Epithelial cell of prostate (primary cell): ENCODE data around the gene ADIPOQ.
A peak's percentile ranks its signal among the peaks of the same experiment; 100 is the strongest.
"Not testable (repeated sequence)": the region's sequence is repeated elsewhere in the genome, so short reads cannot be mapped to it uniquely, and the experiment has no call there.

ENCODE experiments used
- DNase-seq: peaks from one replicate; pipeline ENCODE4 v3.0.0-alpha.2; 2011; ENCODE audit warnings: low read depth, low spot score
- H3K27ac ChIP-seq: fragments of 450-650 bp; 2 replicates; pipeline ENCODE4 v1.5.1; 2017; ENCODE audit warnings: mild to moderate bottlenecking

Gene ADIPOQ

GRCh38 chr3:186869253-186870100, 27.0 kb downstream of the ADIPOQ start:
- no peak for DNase-seq

GRCh38 chr3:186870421-186871201, 28.1 kb downstream of the ADIPOQ start:
- DNase-seq, result no peak
- no peak overlapping the region for H3K27ac ChIP-seq

More at GRCh38 chr3:186869253-186870100, 27.0 kb downstream of the ADIPOQ start:
- H3K27ac ChIP-seq, result peak overlapping the region; percentile 52

- no peak overlapping the region for H3K27ac ChIP-seq
- DNase-seq, result no peak
These were observed 29.0 kb downstream of the ADIPOQ start for GRCh38 chr3:186871403-186871924.

GRCh38 chr3:186873796-186874195, 31.3 kb downstream of the ADIPOQ start:
- not testable (repeated sequence) for H3K27ac ChIP-seq, DNase-seq

- not testable (repeated sequence) for DNase-seq, H3K27ac ChIP-seq
These were observed 31.7 kb downstream of the ADIPOQ start for GRCh38 chr3:186874216-186874615.

GRCh38 chr3:186874841-186875240, 32.3 kb downstream of the ADIPOQ start:
- not testable (repeated sequence) for H3K27ac ChIP-seq, DNase-seq

- no peak for DNase-seq
- no peak overlapping the region for H3K27ac ChIP-seq
These were observed 33.2 kb downstream of the ADIPOQ start for GRCh38 chr3:186875708-186876107.

- H3K27ac ChIP-seq, result no peak overlapping the region
- no peak for DNase-seq
These were observed 37.3 kb downstream of the ADIPOQ start for GRCh38 chr3:186879781-186880180.

GRCh38 chr3:186880406-186880805, 37.9 kb downstream of the ADIPOQ start:
- no peak overlapping the region for H3K27ac ChIP-seq
- no peak for DNase-seq

GRCh38 chr3:186882150-186882524, 39.6 kb downstream of the ADIPOQ start:
- peak overlapping the region; percentile 68 for H3K27ac ChIP-seq
- DNase-seq, result no peak

GRCh38 chr3:186882881-186883685, 40.6 kb downstream of the ADIPOQ start:
- peak; percentile 80 for DNase-seq
- peak overlapping the region; percentile 68 for H3K27ac ChIP-seq

- H3K27ac ChIP-seq, result peak overlapping the region; percentile 68
- no peak for DNase-seq
These were observed 41.2 kb downstream of the ADIPOQ start for GRCh38 chr3:186883686-186884058.

- not testable (repeated sequence) for DNase-seq
These were observed 42.4 kb downstream of the ADIPOQ start for GRCh38 chr3:186884868-186885267.

GRCh38 chr3:186886202-186886981, 43.9 kb downstream of the ADIPOQ start:
- no peak overlapping the region for H3K27ac ChIP-seq
- no peak for DNase-seq

More at GRCh38 chr3:186884868-186885267, 42.4 kb downstream of the ADIPOQ start:
- H3K27ac ChIP-seq, result not testable (repeated sequence)

- DNase-seq, result not testable (repeated sequence)
These were observed 45.0 kb downstream of the ADIPOQ start for GRCh38 chr3:186887507-186887938.

GRCh38 chr3:186888569-186888968, 46.1 kb downstream of the ADIPOQ start:
- H3K27ac ChIP-seq, result no peak overlapping the region
- no peak for DNase-seq

More at GRCh38 chr3:186887507-186887938, 45.0 kb downstream of the ADIPOQ start:
- not testable (repeated sequence) for H3K27ac ChIP-seq

GRCh38 chr3:186889698-186890097, 47.2 kb downstream of the ADIPOQ start:
- not testable (repeated sequence) for DNase-seq, H3K27ac ChIP-seq

- DNase-seq, result no peak
- no peak overlapping the region for H3K27ac ChIP-seq
These were observed 48.4 kb downstream of the ADIPOQ start for GRCh38 chr3:186890911-186891310.

GRCh38 chr3:186893071-186893470, 50.6 kb downstream of the ADIPOQ start:
- H3K27ac ChIP-seq, DNase-seq: not testable (repeated sequence)
